ENCODE results near the gene LIX1. TPM values are rescaled to one million over a fixed set of nuclear protein-coding genes. Genes with fewer than 3 reads are reported as not detected.

The LIX1 gene
- total RNA-seq, 1 experiment from 2014 or later: not detected

- POLR2A ChIA-PET: no interaction called here
Observed at GRCh38 chr5:97164846-97165245, 22.4 kb upstream of the LIX1 start.

DNA sequence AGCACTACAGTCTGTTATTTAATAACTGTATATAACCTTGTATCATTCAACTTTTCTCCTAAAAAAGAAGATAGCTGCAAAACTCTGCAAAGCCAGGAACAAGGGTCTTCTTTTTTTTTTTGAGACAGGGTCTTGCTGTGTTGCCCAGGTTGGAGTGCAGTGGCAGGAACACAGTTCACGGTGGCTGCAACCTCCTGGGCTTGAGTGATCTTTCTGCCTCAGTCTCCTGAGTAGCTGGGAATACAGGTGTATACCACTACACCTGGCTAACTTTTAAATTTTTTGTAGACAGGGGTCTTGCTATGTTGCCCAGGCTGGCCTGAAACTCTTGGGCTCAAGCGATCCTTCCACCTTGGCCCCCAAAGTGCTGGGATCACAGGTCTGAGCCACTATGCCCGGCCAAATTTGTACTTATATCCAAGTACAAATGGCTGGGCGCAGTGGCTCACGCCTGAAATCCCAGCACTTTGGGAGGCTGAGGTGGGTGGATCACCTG is 21.4 kb upstream of the LIX1 start:
- no peaks in the 10 kb centered on the region for H3K4me1 Mint-ChIP-seq
- no peaks in the 10 kb centered on the region for H3K27me3 Mint-ChIP-seq (ENCODE audit: low read depth)
- no peak for DNase-seq (ENCODE audit: low spot score)

More at GRCh38 chr5:97164846-97165245, 22.4 kb upstream of the LIX1 start:
- DNase-seq (ENCODE audit: low spot score) (no peak), ATAC-seq (no peak)
- no peaks in the 10 kb centered on the region for H3K4me1 Mint-ChIP-seq
- no peaks in the 10 kb centered on the region for H3K9me3 Mint-ChIP-seq
- peaks cover 55% of the 10 kb centered on the region for H3K36me3 Mint-ChIP-seq
- H3K27me3 Mint-ChIP-seq (ENCODE audit: low read depth): no peaks in the 10 kb centered on the region
- TF ChIP-seq KAT7 (CRISPR knock-in tag; IDR thresholded peaks at IDR 0.05; ENCODE audit: borderline replicate concordance) (no peak), AFF4 (CRISPR knock-in tag; IDR thresholded peaks at IDR 0.05; ENCODE audit: borderline replicate concordance) (no peak), TEAD1 (CRISPR knock-in tag; IDR thresholded peaks at IDR 0.05) (no peak), ZMAT4 (CRISPR knock-in tag; IDR thresholded peaks at IDR 0.05) (no peak), ESRRA (CRISPR knock-in tag; IDR thresholded peaks at IDR 0.05; ENCODE audit: borderline replicate concordance) (no peak), TEAD4 (CRISPR knock-in tag; IDR thresholded peaks at IDR 0.05) (no peak)
- TF ChIP-seq, protein P1, sequence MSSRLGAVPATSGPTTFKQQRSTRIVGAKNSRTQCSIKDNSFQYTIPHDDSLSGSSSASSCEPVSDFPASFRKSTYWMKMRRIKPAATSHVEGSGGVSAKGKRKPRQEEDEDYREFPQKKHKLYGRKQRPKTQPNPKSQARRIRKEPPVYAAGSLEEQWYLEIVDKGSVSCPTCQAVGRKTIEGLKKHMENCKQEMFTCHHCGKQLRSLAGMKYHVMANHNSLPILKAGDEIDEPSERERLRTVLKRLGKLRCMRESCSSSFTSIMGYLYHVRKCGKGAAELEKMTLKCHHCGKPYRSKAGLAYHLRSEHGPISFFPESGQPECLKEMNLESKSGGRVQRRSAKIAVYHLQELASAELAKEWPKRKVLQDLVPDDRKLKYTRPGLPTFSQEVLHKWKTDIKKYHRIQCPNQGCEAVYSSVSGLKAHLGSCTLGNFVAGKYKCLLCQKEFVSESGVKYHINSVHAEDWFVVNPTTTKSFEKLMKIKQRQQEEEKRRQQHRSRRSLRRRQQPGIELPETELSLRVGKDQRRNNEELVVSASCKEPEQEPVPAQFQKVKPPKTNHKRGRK (CRISPR knock-in tag; IDR thresholded peaks at IDR 0.05; ENCODE audit: borderline replicate concordance): no peak
- CTCF ChIA-PET: interaction anchor here (1.4 kb wide), 1 partner anchor 550 kb away, joined by 3 read pairs; no protein-coding TSS in a partner anchor
- H3K27ac Mint-ChIP-seq: no peak overlapping the region
- H3K4me3 Mint-ChIP-seq: no peak overlapping the region

DNA sequence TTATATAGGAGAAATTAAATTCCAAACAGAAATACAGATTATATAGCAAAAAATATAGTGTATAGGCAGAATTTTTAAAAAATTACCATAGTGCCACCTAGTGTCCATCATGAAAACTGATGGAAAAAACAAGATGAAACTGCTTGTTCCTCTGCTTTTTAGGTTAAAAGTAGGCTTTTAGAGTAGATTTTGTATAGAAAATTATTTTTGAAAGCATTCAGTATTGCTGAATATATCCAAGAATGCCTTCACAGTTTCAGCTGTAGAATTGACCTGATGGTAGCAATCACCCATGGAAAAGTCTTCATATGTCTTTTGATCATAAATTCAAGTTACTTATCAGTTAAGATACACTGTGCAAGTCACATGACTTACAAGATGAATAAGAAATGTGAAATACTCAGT is 21.0 kb upstream of the LIX1 start:
- peak; percentile 69 for TF ChIP-seq CTCF (IDR thresholded peaks at IDR 0.05)
- no peak for TF ChIP-seq ERG (CRISPR knock-in tag; IDR thresholded peaks at IDR 0.05)
- no peak for TF ChIP-seq ZNF425 (CRISPR knock-in tag; conservative IDR thresholded peaks at IDR 0.05)
- TF ChIP-seq MYBL2 (CRISPR knock-in tag; IDR thresholded peaks at IDR 0.05): no peak
- no peak for TF ChIP-seq E2F5 (CRISPR knock-in tag; IDR thresholded peaks at IDR 0.05)
- TF ChIP-seq ZNF671 (CRISPR knock-in tag; IDR thresholded peaks at IDR 0.05): no peak
- TF ChIP-seq TCF7 (CRISPR knock-in tag; IDR thresholded peaks at IDR 0.05; ENCODE audit: low read depth): no peak
- TF ChIP-seq MAX (CRISPR knock-in tag; IDR thresholded peaks at IDR 0.05): no peak
- DNase-seq (ENCODE audit: low spot score) (no peak), ATAC-seq (no peak)
- peaks cover 43% of the 10 kb centered on the region for H3K36me3 Mint-ChIP-seq
- POLR2A ChIA-PET: no interaction called here
- CTCF ChIA-PET: interaction anchor here (2.1 kb wide), 1 partner anchor 120 kb away, joined by 5 read pairs; no protein-coding TSS in a partner anchor
- H3K4me3 Mint-ChIP-seq: no peak overlapping the region
- no peaks in the 10 kb centered on the region for H3K4me1 Mint-ChIP-seq
- no peak overlapping the region for H3K27ac Mint-ChIP-seq
- H3K9me3 Mint-ChIP-seq: peaks cover 5% of the 10 kb centered on the region
- no peaks in the 10 kb centered on the region for H3K27me3 Mint-ChIP-seq (ENCODE audit: low read depth)

More for the DNA sequence above, 21.4 kb upstream of the LIX1 start:
- Mint-ChIP-seq H3K36me3 (peaks cover 47% of the 10 kb centered on the region), H3K4me3 (no peak overlapping the region), H3K27ac (no peak overlapping the region), H3K9me3 (peaks cover under 1% of the 10 kb centered on the region; the same call in 1 of the 2 replicates)
- ChIA-PET POLR2A (no interaction called here), CTCF (interaction anchor here (2.1 kb wide), 1 partner anchor 120 kb away, joined by 5 read pairs; no protein-coding TSS in a partner anchor)
- no peak for ATAC-seq
- TF ChIP-seq GTF2I (CRISPR knock-in tag; conservative IDR thresholded peaks at IDR 0.05) (0 out of 2 replicates have a peak, but pooled peaks have one; percentile 53), ZNF121 (CRISPR knock-in tag; IDR thresholded peaks at IDR 0.05) (peak; percentile 84; the same call in 1 of the 2 replicates), MYBL2 (CRISPR knock-in tag; IDR thresholded peaks at IDR 0.05) (no peak)
